ENCODE results near the gene ZKSCAN3. TPM values are rescaled to one million over a fixed set of nuclear protein-coding genes. Genes with fewer than 3 reads are reported as not detected.

ZKSCAN3 gene
- polyA plus RNA-seq, 1 donor from 2014 or later = 14.9 TPM

DNA sequence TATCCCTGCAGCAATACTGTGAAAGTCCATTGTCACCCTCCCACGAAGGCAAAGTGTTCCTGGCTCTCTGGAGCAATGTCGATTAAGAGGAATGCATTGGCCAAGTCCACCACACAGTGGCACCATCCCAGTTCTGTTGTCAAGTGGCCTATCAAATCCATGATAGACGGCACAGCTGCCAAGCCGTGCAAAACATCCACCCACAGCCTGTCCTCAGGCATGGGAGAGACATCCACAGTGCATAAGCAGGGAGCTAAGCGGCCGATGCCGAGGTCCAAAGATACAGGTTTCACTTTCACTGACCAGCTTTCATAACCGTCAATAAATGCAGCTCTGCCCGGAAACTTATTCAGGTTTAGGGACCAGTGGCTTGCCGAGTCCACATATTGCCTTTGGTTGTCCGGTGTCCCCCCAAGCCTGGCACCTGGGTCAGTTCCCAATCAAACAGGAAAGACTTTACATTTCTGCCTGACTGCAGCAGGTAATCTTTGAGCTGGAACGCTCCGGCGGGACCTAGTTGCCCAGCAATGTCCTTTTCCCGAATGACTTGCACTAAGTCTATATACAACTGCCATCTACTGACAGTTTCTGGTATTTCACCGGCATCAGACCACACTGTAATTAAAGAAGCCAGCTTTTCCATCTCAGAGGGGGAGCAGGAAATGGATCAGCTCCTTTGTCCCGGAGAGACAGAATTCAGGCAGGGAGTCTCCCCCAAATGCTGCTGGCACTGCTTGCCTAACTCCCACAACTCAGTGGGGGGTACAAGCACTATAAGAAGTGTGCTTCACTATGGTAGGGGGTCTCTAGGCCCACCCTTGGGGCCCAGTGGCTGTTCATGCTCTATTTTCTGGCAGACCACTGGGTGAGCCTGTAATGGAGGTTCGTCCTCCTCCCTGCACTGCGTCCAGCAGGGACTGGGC is 6.3 kb downstream of the ZKSCAN3 start:
- TF ChIP-seq SMC3 (conservative IDR thresholded peaks at IDR 0.05; ENCODE audit: poor library complexity) (peak; percentile 84), EP300 (conservative IDR thresholded peaks at IDR 0.05; ENCODE audit: poor library complexity, severe bottlenecking) (no peak), POLR2AphosphoS5 (IDR thresholded peaks at IDR 0.05) (no peak), RAD21 (conservative IDR thresholded peaks at IDR 0.05) (peak; percentile 82), MXI1 (conservative IDR thresholded peaks at IDR 0.05; ENCODE audit: poor library complexity, severe bottlenecking) (peak; percentile 21), TAF1 (IDR thresholded peaks at IDR 0.05; ENCODE audit: low read depth) (no peak)
- TF ChIP-seq, protein P1, sequence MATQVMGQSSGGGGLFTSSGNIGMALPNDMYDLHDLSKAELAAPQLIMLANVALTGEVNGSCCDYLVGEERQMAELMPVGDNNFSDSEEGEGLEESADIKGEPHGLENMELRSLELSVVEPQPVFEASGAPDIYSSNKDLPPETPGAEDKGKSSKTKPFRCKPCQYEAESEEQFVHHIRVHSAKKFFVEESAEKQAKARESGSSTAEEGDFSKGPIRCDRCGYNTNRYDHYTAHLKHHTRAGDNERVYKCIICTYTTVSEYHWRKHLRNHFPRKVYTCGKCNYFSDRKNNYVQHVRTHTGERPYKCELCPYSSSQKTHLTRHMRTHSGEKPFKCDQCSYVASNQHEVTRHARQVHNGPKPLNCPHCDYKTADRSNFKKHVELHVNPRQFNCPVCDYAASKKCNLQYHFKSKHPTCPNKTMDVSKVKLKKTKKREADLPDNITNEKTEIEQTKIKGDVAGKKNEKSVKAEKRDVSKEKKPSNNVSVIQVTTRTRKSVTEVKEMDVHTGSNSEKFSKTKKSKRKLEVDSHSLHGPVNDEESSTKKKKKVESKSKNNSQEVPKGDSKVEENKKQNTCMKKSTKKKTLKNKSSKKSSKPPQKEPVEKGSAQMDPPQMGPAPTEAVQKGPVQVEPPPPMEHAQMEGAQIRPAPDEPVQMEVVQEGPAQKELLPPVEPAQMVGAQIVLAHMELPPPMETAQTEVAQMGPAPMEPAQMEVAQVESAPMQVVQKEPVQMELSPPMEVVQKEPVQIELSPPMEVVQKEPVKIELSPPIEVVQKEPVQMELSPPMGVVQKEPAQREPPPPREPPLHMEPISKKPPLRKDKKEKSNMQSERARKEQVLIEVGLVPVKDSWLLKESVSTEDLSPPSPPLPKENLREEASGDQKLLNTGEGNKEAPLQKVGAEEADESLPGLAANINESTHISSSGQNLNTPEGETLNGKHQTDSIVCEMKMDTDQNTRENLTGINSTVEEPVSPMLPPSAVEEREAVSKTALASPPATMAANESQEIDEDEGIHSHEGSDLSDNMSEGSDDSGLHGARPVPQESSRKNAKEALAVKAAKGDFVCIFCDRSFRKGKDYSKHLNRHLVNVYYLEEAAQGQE (IDR thresholded peaks at IDR 0.05; ENCODE audit: borderline replicate concordance) = no peak
- TF ChIP-seq, protein P2, sequence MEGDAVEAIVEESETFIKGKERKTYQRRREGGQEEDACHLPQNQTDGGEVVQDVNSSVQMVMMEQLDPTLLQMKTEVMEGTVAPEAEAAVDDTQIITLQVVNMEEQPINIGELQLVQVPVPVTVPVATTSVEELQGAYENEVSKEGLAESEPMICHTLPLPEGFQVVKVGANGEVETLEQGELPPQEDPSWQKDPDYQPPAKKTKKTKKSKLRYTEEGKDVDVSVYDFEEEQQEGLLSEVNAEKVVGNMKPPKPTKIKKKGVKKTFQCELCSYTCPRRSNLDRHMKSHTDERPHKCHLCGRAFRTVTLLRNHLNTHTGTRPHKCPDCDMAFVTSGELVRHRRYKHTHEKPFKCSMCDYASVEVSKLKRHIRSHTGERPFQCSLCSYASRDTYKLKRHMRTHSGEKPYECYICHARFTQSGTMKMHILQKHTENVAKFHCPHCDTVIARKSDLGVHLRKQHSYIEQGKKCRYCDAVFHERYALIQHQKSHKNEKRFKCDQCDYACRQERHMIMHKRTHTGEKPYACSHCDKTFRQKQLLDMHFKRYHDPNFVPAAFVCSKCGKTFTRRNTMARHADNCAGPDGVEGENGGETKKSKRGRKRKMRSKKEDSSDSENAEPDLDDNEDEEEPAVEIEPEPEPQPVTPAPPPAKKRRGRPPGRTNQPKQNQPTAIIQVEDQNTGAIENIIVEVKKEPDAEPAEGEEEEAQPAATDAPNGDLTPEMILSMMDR (IDR thresholded peaks at IDR 0.05; ENCODE audit: poor library complexity, severe bottlenecking) = peak; percentile 89
- Histone ChIP-seq H3K36me3 (ENCODE audit: insufficient read depth, low read length) (no peaks in the 10 kb centered on the region), H3K79me2 (replicated peaks; ENCODE audit: insufficient read depth, low read length) (peaks cover 17% of the 10 kb centered on the region), H4K20me1 (ENCODE audit: insufficient read depth) (no peaks in the 10 kb centered on the region), H3F3A (ENCODE audit: insufficient read depth, low read length, poor library complexity, severe bottlenecking) (no peaks in the 10 kb centered on the region), H3K9me2 (ENCODE audit: insufficient read depth, low read length) (no peaks in the 10 kb centered on the region), H3K27me3 (ENCODE audit: insufficient read depth, low read depth, low read length) (no peaks in the 10 kb centered on the region), H3K9me3 (ENCODE audit: low read length) (no peaks in the 10 kb centered on the region), H3K4me2 (ENCODE audit: low read length) (no peak overlapping the region), H2AFZ (ENCODE audit: low read depth, low read length) (no peak overlapping the region), H3K27ac (ENCODE audit: low read length) (peak overlapping the region; percentile 48), H3K9ac (ENCODE audit: low read length) (peak overlapping the region; percentile 51), H3K4me3 (ENCODE audit: low read length) (peak overlapping the region; percentile 55)

DNA sequence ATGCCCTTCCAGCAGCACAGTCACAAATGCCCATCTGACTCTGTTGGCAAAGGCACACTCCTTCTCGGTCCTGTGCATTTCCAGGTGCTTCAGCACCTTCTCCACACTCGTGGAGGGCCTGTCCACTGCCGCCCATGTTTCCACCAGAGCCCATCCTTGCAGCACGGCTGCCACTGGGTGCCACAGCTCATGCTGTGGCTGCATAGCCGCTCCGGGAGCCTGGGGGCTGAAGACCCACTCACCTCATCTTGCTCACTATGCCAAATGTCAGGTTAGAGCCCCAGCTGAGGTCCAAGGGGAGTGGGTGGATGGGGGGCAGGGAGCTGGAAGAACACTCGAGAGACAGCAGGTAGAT is 6.9 kb downstream of the ZKSCAN3 start:
- Histone ChIP-seq H3K4me2 (ENCODE audit: low read length) (no peak overlapping the region), H3K27ac (ENCODE audit: low read length) (no peak overlapping the region), H3K4me3 (ENCODE audit: low read length) (peak overlapping the region; percentile 55)

More for the DNA sequence above, 6.9 kb downstream of the ZKSCAN3 start:
- Histone ChIP-seq H3K9ac (ENCODE audit: low read length) (peak overlapping the region; percentile 51), H3K9me2 (ENCODE audit: insufficient read depth, low read length) (no peaks in the 10 kb centered on the region), H4K20me1 (ENCODE audit: insufficient read depth) (no peaks in the 10 kb centered on the region), H3K36me3 (ENCODE audit: insufficient read depth, low read length) (no peaks in the 10 kb centered on the region), H3K27me3 (ENCODE audit: insufficient read depth, low read depth, low read length) (no peaks in the 10 kb centered on the region), H2AFZ (ENCODE audit: low read depth, low read length) (no peak overlapping the region), H3K9me3 (ENCODE audit: low read length) (no peaks in the 10 kb centered on the region), H3F3A (ENCODE audit: insufficient read depth, low read length, poor library complexity, severe bottlenecking) (no peaks in the 10 kb centered on the region), H3K79me2 (replicated peaks; ENCODE audit: insufficient read depth, low read length) (peaks cover 11% of the 10 kb centered on the region)
- no peak for TF ChIP-seq TAF1 (IDR thresholded peaks at IDR 0.05; ENCODE audit: low read depth)
- no peak for TF ChIP-seq EZH2 (IDR thresholded peaks at IDR 0.05; ENCODE audit: borderline replicate concordance, insufficient read depth, low read length, poor library complexity, severe bottlenecking)
- TF ChIP-seq, protein P2 (IDR thresholded peaks at IDR 0.05; ENCODE audit: poor library complexity, severe bottlenecking) = no peak
- TF ChIP-seq RAD21 (conservative IDR thresholded peaks at IDR 0.05) = no peak
- no peak for TF ChIP-seq POLR2AphosphoS5 (IDR thresholded peaks at IDR 0.05)
